LNCaP clone FGC (cell line): ENCODE results near the gene WASF3.

ENCODE experiments used
- DNase-seq: peaks from one replicate; pipeline ENCODE4 v3.0.0-alpha.2; 2011; ENCODE audit warnings: low read depth
- H3K4me3 ChIP-seq: 2 replicates; pipeline ENCODE4 v1.5.1; 2011; ENCODE audit warnings: mild to moderate bottlenecking, low read depth, low read length, control low read depth
- TF ChIP-seq, protein P1 (sequence below): IDR thresholded peaks from 2 replicates; pipeline ENCODE4 v1.5.1; 2012; ENCODE audit warnings: mild to moderate bottlenecking; ENCODE audit not compliant: control insufficient read depth, insufficient read depth; ENCODE audit errors: extremely low read depth

WASF3 gene, protein sequence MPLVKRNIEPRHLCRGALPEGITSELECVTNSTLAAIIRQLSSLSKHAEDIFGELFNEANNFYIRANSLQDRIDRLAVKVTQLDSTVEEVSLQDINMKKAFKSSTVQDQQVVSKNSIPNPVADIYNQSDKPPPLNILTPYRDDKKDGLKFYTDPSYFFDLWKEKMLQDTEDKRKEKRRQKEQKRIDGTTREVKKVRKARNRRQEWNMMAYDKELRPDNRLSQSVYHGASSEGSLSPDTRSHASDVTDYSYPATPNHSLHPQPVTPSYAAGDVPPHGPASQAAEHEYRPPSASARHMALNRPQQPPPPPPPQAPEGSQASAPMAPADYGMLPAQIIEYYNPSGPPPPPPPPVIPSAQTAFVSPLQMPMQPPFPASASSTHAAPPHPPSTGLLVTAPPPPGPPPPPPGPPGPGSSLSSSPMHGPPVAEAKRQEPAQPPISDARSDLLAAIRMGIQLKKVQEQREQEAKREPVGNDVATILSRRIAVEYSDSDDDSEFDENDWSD

DNA sequence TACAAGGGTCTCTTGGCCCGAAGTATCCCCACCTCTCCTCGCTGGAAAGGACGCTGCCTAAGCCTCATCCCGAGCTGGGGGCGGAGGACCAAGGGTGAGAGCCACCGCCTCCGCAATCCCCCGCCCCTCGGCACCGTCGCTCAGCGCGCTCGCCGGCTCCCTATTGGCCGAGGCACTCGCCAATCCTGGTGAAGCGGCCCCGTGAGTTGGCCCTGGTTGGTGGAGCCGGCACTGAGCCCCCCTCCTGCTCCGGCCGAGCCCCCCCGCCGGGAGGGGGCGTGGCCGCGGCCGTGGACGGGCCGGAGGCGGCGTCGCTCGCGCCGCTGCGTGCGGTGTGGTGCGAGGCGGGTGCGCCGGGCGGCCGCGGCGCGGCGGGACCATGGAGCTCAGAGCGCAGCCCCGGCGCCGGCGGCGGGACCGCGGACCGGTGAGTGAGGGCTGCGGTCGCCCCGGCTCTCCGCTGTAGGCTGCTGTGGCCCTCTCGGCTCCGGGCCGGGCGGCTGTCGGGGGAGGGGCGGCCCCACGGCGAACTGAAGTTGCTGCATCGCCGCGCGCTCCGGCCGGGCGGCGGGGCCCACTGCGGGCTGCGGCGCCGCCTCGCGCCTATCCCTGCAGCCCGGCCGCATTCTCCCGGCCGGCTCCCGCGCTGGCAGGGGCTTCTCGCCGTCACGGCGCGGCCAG, at the start of gene WASF3:
TSS of gene WASF3 (plus strand) at position 291 of the 681 bp plus-strand sequence. CDS start 84,588 bp downstream, outside the sequence.
- H3K4me3 ChIP-seq, result peak within 1 kb of the TSS; percentile 69
- TF ChIP-seq, protein P1, sequence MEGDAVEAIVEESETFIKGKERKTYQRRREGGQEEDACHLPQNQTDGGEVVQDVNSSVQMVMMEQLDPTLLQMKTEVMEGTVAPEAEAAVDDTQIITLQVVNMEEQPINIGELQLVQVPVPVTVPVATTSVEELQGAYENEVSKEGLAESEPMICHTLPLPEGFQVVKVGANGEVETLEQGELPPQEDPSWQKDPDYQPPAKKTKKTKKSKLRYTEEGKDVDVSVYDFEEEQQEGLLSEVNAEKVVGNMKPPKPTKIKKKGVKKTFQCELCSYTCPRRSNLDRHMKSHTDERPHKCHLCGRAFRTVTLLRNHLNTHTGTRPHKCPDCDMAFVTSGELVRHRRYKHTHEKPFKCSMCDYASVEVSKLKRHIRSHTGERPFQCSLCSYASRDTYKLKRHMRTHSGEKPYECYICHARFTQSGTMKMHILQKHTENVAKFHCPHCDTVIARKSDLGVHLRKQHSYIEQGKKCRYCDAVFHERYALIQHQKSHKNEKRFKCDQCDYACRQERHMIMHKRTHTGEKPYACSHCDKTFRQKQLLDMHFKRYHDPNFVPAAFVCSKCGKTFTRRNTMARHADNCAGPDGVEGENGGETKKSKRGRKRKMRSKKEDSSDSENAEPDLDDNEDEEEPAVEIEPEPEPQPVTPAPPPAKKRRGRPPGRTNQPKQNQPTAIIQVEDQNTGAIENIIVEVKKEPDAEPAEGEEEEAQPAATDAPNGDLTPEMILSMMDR, result no peak
- DNase-seq, result peak; percentile 77

DNA sequence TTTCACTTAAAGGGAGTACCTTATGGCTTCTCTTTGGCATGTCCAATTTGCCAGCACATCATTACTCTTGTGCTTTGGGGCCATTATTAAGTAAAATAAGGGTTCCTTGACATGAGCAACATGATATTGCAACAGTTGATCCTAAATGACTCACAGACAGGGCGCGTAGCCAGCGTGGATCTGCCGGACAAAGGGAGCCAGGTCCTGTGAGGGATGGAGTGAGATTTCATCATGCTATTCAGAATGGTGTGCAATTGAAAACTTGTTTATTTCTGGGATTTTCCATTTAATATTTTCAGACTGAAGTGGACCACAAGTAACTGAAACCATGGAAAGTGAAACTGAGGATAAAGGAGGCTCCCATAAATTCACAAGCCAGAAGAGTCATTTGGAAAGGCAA, 48.6 kb upstream of the WASF3 start:
- H3K4me3 ChIP-seq, result no peak overlapping the region
- TF ChIP-seq, protein P1, result no peak
- DNase-seq, result no peak

DNA sequence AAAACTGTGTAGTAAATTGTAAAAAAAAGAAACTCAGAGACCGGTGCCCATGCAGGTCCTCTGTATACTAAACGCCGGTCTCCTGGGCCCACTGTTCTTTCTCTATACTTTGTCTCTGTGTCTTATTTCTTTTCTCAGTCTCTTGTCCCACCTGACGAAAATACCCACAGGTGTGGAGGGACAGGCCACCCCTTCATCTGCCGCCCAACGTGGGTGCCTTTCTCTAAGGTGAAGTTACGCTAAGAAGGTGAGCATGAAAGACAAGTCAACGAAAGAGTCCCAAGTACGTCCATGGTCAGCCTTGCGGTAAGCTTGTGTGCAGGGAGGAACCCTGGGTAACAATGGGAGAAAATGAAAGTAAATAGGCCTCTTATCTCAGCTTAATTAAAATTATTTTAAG, 48.0 kb upstream of the WASF3 start:
- DNase-seq, result no peak
- TF ChIP-seq, protein P1, result no peak
- H3K4me3 ChIP-seq, result no peak overlapping the region

DNA sequence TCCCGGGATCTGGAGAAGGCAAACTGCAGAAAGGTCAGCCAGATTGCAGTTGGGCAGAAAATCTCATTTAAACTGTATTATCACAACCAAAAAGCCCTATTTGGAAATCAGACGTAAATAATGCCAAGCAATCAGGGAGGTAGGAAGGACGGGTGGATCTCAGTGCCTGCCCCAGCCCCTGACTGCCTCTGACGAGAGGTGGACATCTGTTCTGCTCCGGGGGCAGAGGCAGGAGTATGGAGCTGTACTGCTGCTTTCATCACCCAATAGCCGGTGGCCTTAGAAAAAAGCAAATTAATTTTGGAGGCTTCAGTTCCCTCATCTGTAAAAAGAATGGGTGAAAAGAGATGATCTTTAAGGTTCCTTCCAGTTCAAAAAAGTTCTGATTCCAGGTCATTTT, 43.6 kb upstream of the WASF3 start:
- H3K4me3 ChIP-seq, result no peak overlapping the region
- no peak for DNase-seq
- TF ChIP-seq, protein P1, result no peak

DNA sequence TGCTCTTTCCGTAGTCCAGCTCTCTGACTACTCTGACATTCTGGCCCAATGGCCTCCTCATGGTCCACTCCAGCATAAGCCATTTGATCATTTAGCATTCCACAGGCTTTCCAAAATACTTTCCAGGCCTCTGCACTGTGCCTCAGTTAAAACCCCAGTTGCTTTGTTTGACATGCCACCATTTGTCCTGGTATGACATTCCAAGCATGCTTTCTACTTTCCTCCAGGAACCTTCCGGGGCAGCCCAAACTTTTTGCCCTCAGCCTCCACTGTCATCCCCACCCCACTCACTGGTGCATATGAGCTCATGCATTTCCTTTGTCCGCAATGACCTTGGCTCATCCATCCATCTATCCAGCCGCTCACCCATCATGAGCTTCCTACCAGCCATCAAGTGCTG, 41.8 kb upstream of the WASF3 start:
- TF ChIP-seq, protein P1, result no peak
- DNase-seq, result no peak

DNA sequence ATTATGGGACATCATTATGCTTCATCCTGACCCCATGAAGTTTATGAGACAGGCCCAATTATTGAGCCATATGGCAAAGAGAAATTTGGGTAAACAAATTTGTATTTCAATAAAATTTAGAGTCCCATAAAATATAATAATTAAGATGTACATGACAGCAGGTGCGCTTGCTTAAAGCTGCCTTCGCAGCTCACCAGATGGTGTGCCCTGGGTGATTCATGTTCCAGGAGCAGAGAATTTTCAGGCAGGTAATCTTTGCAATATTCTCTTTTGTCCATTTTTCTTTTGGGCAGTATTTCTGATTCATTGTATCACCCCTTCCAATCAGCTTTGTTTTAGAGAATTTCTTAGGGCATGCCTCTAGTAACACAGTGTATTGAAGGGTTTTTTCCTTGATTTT, 39.5 kb upstream of the WASF3 start:
- TF ChIP-seq, protein P1, result no peak
- no peak for DNase-seq
- H3K4me3 ChIP-seq, result no peak overlapping the region

More for the DNA sequence above, 41.8 kb upstream of the WASF3 start:
- H3K4me3 ChIP-seq, result no peak overlapping the region
